Measurements from ENCODE around the gene TRAK1.

TRAK1 gene

DNA sequence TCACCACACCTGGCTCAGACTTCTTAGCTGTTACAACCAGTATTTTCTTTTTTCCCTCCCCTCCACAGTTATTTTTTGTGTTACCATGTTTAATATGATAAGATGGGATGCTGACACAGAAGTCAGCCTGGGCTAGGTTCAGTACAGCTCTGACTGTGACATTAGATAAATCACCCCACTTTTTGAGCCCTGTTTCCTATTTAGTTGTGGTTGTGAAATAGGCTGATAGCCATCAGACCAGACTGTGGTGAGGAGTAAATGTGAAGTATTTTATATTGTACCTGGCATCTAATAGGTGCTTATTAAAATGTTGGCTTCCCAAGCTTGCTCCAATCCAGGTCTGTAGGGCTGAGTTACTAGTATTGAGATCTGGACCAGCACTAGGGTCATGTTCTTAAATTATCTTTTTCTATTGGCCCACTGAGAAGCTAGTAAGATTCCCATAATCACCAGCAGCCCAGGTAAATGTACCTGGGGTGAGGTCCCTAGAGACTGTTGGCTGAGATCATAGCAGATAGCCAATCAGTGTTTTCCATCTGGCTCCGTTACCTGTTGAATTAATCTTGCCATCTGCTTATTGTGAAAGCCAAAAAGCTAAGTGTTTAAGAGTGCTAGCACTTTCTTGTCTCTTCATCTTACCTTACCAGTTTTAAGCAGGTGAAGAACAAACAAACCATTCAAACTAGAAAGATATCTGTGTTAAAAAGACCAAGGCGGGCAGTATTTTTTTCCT lies 113.9 kb downstream of the TRAK1 start:
- Histone ChIP-seq H3K4me1 (no peaks in the 10 kb centered on the region), H3K4me3 (ENCODE audit: low read depth, low read length) (no peak overlapping the region), H3K9me3 (no peaks in the 10 kb centered on the region), H3K36me3 (no peaks in the 10 kb centered on the region), H3K27me3 (no peaks in the 10 kb centered on the region)
- DNase-seq, result no peak
- TF ChIP-seq, protein P1, sequence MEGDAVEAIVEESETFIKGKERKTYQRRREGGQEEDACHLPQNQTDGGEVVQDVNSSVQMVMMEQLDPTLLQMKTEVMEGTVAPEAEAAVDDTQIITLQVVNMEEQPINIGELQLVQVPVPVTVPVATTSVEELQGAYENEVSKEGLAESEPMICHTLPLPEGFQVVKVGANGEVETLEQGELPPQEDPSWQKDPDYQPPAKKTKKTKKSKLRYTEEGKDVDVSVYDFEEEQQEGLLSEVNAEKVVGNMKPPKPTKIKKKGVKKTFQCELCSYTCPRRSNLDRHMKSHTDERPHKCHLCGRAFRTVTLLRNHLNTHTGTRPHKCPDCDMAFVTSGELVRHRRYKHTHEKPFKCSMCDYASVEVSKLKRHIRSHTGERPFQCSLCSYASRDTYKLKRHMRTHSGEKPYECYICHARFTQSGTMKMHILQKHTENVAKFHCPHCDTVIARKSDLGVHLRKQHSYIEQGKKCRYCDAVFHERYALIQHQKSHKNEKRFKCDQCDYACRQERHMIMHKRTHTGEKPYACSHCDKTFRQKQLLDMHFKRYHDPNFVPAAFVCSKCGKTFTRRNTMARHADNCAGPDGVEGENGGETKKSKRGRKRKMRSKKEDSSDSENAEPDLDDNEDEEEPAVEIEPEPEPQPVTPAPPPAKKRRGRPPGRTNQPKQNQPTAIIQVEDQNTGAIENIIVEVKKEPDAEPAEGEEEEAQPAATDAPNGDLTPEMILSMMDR (IDR thresholded peaks at IDR 0.05; ENCODE audit: low read depth, low read length), result no peak

DNA sequence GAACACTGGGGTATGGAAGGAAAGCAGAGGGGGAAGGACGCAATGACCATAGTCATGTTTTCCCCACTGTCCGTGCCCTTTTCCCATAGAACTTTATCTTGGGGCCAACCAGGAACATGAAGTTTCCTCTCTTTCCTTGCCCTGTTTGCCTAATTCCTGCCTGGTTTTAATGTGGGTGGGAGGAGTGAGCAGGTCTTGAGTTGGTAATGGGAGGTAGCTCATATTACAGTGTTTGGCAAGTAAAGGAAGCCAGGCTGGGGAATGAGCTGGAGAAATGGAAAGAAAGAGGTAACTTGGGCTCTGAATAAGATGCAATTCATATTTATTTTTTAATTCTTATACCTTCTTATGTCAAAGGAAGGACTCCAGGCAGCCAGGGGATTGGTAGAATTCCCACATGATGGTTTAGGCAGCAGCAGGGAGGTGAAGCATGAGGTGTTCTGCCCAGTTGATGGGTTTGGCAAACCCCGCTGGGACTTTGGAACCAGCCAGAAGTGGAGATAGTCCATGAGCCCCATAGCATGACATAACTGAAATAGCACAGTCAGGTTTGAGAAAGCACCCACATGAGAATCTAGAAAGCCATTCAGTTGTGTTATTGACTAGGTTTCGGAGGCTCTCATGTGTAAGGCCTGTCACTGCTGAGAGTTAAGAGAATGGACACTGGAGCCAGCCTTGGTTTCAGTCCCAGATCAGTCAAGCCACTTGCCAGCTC lies 114.8 kb downstream of the TRAK1 start:
- no peak for DNase-seq
- Histone ChIP-seq H3K27me3 (no peaks in the 10 kb centered on the region), H3K4me3 (ENCODE audit: low read depth, low read length) (no peak overlapping the region), H3K36me3 (no peaks in the 10 kb centered on the region), H3K4me1 (no peaks in the 10 kb centered on the region), H3K9me3 (no peaks in the 10 kb centered on the region)
- TF ChIP-seq, protein P1 (IDR thresholded peaks at IDR 0.05; ENCODE audit: low read depth, low read length), result no peak

DNA sequence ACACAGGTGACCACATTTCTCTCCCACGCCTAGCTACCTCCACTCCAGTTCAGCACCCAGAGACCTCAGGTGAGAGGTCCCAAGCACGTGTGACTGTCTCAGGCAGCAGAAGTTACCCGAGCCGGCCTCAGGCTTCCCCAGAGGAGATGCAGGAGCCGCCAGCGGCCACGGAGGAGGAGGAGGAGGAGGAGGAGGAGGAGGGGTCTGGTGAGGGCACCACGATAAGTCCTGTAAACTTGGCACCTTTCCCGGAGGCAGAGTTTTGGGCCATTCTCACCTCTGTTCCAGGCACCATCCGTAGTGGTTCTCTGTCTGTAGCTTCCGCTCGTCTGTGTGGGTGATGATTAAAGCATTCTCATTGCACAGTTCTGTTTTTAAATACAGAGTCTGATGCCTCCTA lies 118.8 kb downstream of the TRAK1 start:
- no peaks in the 10 kb centered on the region for H3K9me3 ChIP-seq
- DNase-seq, result no peak

GRCh38 chr3:42210726-42211125 lies 119.6 kb downstream of the TRAK1 start:
- Histone ChIP-seq H3K4me1 (no peaks in the 10 kb centered on the region), H3K4me3 (ENCODE audit: low read depth, low read length) (no peak overlapping the region), H3K36me3 (no peaks in the 10 kb centered on the region), H3K27me3 (no peaks in the 10 kb centered on the region), H3K9me3 (no peaks in the 10 kb centered on the region)
- DNase-seq, result no peak
- TF ChIP-seq, protein P1 (IDR thresholded peaks at IDR 0.05; ENCODE audit: low read depth, low read length), result no peak

More for the DNA sequence above, 118.8 kb downstream of the TRAK1 start:
- TF ChIP-seq, protein P1 (IDR thresholded peaks at IDR 0.05; ENCODE audit: low read depth, low read length), result no peak
- Histone ChIP-seq H3K36me3 (no peaks in the 10 kb centered on the region), H3K4me3 (ENCODE audit: low read depth, low read length) (no peak overlapping the region), H3K4me1 (no peaks in the 10 kb centered on the region), H3K27me3 (no peaks in the 10 kb centered on the region)

DNA sequence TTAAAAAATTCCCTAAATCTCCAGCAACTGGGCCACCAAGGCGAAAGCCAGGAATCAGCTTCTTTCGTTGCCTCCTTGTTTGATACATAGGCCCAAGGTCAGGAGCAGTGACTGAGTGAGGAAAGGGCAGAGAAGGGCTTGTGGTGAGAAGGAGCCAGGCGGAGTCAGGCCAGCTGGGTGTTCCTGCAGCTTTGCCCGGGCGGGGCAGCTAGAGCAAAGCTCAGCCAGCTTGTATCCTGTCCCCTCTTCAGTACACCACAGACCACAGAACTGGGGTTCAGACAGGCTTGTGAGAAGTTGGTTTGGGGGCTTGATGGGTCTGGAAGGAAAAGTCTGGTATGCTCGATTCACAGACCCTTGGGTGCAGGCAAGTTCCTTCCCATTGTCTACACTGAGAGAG lies 122.3 kb downstream of the TRAK1 start:
- H3K4me3 ChIP-seq (ENCODE audit: low read depth, low read length), result no peak overlapping the region
- H3K27me3 ChIP-seq, result no peaks in the 10 kb centered on the region
- no peaks in the 10 kb centered on the region for H3K36me3 ChIP-seq
- TF ChIP-seq, protein P1 (IDR thresholded peaks at IDR 0.05; ENCODE audit: low read depth, low read length), result no peak
- no peaks in the 10 kb centered on the region for H3K9me3 ChIP-seq
- DNase-seq, result no peak
- no peaks in the 10 kb centered on the region for H3K4me1 ChIP-seq

- Histone ChIP-seq H3K9me3 (no peaks in the 10 kb centered on the region), H3K4me1 (no peaks in the 10 kb centered on the region), H3K4me3 (ENCODE audit: low read depth, low read length) (no peak overlapping the region), H3K36me3 (no peaks in the 10 kb centered on the region), H3K27me3 (no peaks in the 10 kb centered on the region)
- TF ChIP-seq, protein P1 (IDR thresholded peaks at IDR 0.05; ENCODE audit: low read depth, low read length), result no peak
- no peak for DNase-seq
Observed at GRCh38 chr3:42214064-42214463, 122.9 kb downstream of the TRAK1 start.
